ENCODE data around the gene ARL2. TPM values are rescaled to one million over a fixed set of nuclear protein-coding genes. Genes with fewer than 3 reads are reported as not detected.

Gene ARL2
- total RNA-seq, 2 experiments from 2014 or later, result 10.5 to 11.1 TPM

- no peak overlapping the region for H3K27ac ChIP-seq (ENCODE audit: low read depth in 1 of 2, low read length in 2 of 2)
- ATAC-seq (ENCODE audit: poor library complexity) (no peak), DNase-seq (no peak)
- no peaks in the 10 kb centered on the region for H3K27me3 ChIP-seq (ENCODE audit: control insufficient read depth in 1 of 2, insufficient read depth in 2 of 2, low read length in 2 of 2)
- H3K9me3 Mint-ChIP-seq, result no peaks in the 10 kb centered on the region
- POLR2A ChIA-PET, result no interaction called here
- TF ChIP-seq CTCF (IDR thresholded peaks at IDR 0.05), result no peak
- no peaks in the 10 kb centered on the region for H3K4me1 ChIP-seq (ENCODE audit: insufficient read depth, low read length)
- no peaks in the 10 kb centered on the region for H3K27me3 Mint-ChIP-seq
- H3K36me3 Mint-ChIP-seq (ENCODE audit: low read depth), result no peaks in the 10 kb centered on the region
- H3K4me3 Mint-ChIP-seq, result no peak overlapping the region
- H3K36me3 ChIP-seq (ENCODE audit: insufficient read depth, low read length), result no peaks in the 10 kb centered on the region
- no peaks in the 10 kb centered on the region for H3K9me3 ChIP-seq (ENCODE audit: control insufficient read depth in 1 of 2, insufficient read depth in 1 of 2, low read length in 2 of 2)
- no peaks in the 10 kb centered on the region for H3K4me1 Mint-ChIP-seq (ENCODE audit: low read depth)
- CTCF ChIA-PET, result no interaction called here
- no peak overlapping the region for H3K4me3 ChIP-seq (ENCODE audit: low read length)
- no peak overlapping the region for H3K27ac Mint-ChIP-seq
- intact Hi-C loops (cut with DNase I, micrococcal nuclease), result no loop called here
Observed at GRCh38 chr11:65069217-65069616, 55.3 kb downstream of the ARL2 start.

Small RNA genes within 50 kb of the gene (microRNA-seq; reads per million reads assigned to microRNA genes)
- gene MIR6879 (ENCODE audit: borderline microRNAs expressed, borderline replicate concordance), result not detected

Other genes starting within 250 kb of the ARL2 start
- 1,000 to 10,000 TPM; 1,632 to 1,657 TPM for gene SF1, start 235.6 kb upstream of the ARL2 start, total RNA-seq
- 10 to 100 TPM; 71.9 to 74.1 TPM for gene MAP4K2, start 210.9 kb upstream of the ARL2 start, total RNA-seq
- 10 to 100 TPM; 16.4 to 17.7 TPM for gene MEN1, start 203.6 kb upstream of the ARL2 start, total RNA-seq
- gene CDC42BPG, start 169.5 kb upstream of the ARL2 start, total RNA-seq, result 1 to 10 TPM; 6.9 to 9.7 TPM
- gene EHD1, start 135.5 kb upstream of the ARL2 start, total RNA-seq, result 100 to 1,000 TPM; 132 to 139 TPM
- 100 to 1,000 TPM; 189 to 198 TPM for gene ATG2A, start 97.0 kb upstream of the ARL2 start, total RNA-seq
- gene PPP2R5B, start 89.5 kb upstream of the ARL2 start, total RNA-seq, result 10 to 100 TPM; 16.8 to 18.3 TPM
- gene GPHA2, start 78.3 kb upstream of the ARL2 start, total RNA-seq, result under 1 TPM; 0.49 to 0.56 TPM
- gene MAJIN, start 42.1 kb upstream of the ARL2 start, total RNA-seq, result under 1 TPM; 0.50 to 0.55 TPM
- gene BATF2, start 17.2 kb upstream of the ARL2 start, total RNA-seq, result not detected
- gene SNX15, start 13.3 kb downstream of the ARL2 start, total RNA-seq, result 10 to 100 TPM; 13.9 to 14.7 TPM
- gene SAC3D1, start 27.1 kb downstream of the ARL2 start, total RNA-seq, result under 1 TPM; 0.49 to 0.78 TPM
- 1 to 10 TPM; 7.7 to 9.2 TPM for gene NAALADL1, start 44.4 kb downstream of the ARL2 start, total RNA-seq
- gene CDCA5, start 69.9 kb downstream of the ARL2 start, total RNA-seq, result under 1 TPM; 0.77 to 0.84 TPM
- gene ZFPL1, start 70.1 kb downstream of the ARL2 start, total RNA-seq, result 10 to 100 TPM; 46.2 to 47.7 TPM
- 100 to 1,000 TPM; 243 to 246 TPM for gene VPS51, start 82.1 kb downstream of the ARL2 start, total RNA-seq
- gene TM7SF2, start 97.7 kb downstream of the ARL2 start, total RNA-seq, result 10 to 100 TPM; 20.0 to 20.4 TPM
- 1 to 10 TPM; 9.0 to 9.5 TPM for gene ZNHIT2, start 103.5 kb downstream of the ARL2 start, total RNA-seq
- 1,000 to 10,000 TPM; 1,937 to 1,976 TPM for gene FAU, start 108.0 kb downstream of the ARL2 start, total RNA-seq
- gene MRPL49, start 108.2 kb downstream of the ARL2 start, total RNA-seq, result 10 to 100 TPM; 53.0 to 53.3 TPM
- gene SYVN1, start 120.4 kb downstream of the ARL2 start, total RNA-seq, result 10 to 100 TPM; 89.1 to 96.8 TPM
- gene SPDYC, start 156.1 kb downstream of the ARL2 start, total RNA-seq, result not detected
- gene CAPN1, start 167.8 kb downstream of the ARL2 start, total RNA-seq, result 10 to 100 TPM; 80.3 to 83.2 TPM
- gene POLA2, start 247.8 kb downstream of the ARL2 start, total RNA-seq, result 10 to 100 TPM in 1 of 2 experiments, 1 to 10 TPM in 1; 9.6 to 10.6 TPM

Measured in CD4-positive, alpha-beta T cell (primary cell).